Measurements from ENCODE around the gene HIVEP1.

DNA sequence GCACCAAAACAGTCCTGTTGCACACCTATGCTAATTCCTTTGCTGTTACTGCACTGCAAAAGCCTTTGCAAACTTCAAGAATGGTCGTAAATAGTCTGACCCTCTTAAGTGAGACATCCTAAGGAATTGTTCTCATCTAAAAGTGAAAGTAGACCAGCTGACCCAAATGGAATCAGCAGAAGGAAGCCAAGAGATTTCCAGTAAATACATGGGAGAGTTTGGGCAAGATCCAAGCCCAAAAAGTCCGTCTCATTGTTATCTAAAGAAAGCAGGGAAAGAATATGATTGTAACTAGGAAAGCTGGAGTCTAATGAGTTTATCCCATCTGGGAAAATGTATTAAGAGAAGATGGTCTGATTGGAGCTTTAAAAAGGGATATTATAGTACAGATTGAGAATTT, 43.0 kb upstream of the HIVEP1 start:
- TF ChIP-seq, protein P1, sequence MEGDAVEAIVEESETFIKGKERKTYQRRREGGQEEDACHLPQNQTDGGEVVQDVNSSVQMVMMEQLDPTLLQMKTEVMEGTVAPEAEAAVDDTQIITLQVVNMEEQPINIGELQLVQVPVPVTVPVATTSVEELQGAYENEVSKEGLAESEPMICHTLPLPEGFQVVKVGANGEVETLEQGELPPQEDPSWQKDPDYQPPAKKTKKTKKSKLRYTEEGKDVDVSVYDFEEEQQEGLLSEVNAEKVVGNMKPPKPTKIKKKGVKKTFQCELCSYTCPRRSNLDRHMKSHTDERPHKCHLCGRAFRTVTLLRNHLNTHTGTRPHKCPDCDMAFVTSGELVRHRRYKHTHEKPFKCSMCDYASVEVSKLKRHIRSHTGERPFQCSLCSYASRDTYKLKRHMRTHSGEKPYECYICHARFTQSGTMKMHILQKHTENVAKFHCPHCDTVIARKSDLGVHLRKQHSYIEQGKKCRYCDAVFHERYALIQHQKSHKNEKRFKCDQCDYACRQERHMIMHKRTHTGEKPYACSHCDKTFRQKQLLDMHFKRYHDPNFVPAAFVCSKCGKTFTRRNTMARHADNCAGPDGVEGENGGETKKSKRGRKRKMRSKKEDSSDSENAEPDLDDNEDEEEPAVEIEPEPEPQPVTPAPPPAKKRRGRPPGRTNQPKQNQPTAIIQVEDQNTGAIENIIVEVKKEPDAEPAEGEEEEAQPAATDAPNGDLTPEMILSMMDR (conservative IDR thresholded peaks at IDR 0.05; ENCODE audit: low read length) = no peak
- TF ChIP-seq EZH2phosphoT487 (IDR thresholded peaks at IDR 0.05; ENCODE audit: borderline replicate concordance, low read depth, low read length) = no peak
